Liver (tissue), 9 donors: ENCODE results near the gene LHPP. TPM values are rescaled to one million over a fixed set of nuclear protein-coding genes. Genes with fewer than 3 reads are reported as not detected.

Experiments used
- DNase-seq: peaks from one replicate; pipeline ENCODE4 v3.0.0-alpha.2; 2017; ENCODE audit warnings: low spot score
- H3K27ac ChIP-seq, 2 donors: one replicate each; pipeline ENCODE4 v1.7.0; 2013; ENCODE audit warnings: inconsistent platforms in 2 of 2, low read length in 2 of 2, control low read depth in 1 of 2, low read depth in 1 of 2, mild to moderate bottlenecking in 1 of 2
- H3K27me3 ChIP-seq, 4 donors: one replicate each; pipeline versions ENCODE4 v1.6.1 to v1.7.0; 2013; ENCODE audit warnings: low read length in 3 of 4, inconsistent platforms in 1 of 4, mild to moderate bottlenecking in 1 of 4, moderate library complexity in 1 of 4; ENCODE audit not compliant: control insufficient read depth in 4 of 4, insufficient read depth in 4 of 4
- H3K36me3 ChIP-seq, 4 donors: one replicate each; pipeline versions ENCODE4 v1.6.1 to v1.7.0; 2013; ENCODE audit warnings: low read length in 3 of 4, mild to moderate bottlenecking in 3 of 4, low read depth in 1 of 4, moderate library complexity in 1 of 4; ENCODE audit not compliant: control insufficient read depth in 4 of 4, insufficient read depth in 3 of 4
- H3K4me1 ChIP-seq, 4 donors: one replicate each; pipeline versions ENCODE4 v1.6.1 to v1.7.0; 2013; ENCODE audit warnings: low read length in 3 of 4, mild to moderate bottlenecking in 3 of 4, moderate library complexity in 1 of 4; ENCODE audit not compliant: control insufficient read depth in 4 of 4, insufficient read depth in 4 of 4
- H3K4me3 ChIP-seq, 3 donors: one replicate each; pipeline versions ENCODE4 v1.6.1 to v1.7.0; 2013; ENCODE audit warnings: low read length in 3 of 3, control low read depth in 1 of 3, low read depth in 1 of 3, mild to moderate bottlenecking in 1 of 3
- H3K9ac ChIP-seq, 2 donors: one replicate each; pipeline ENCODE4 v1.7.0; 2013; ENCODE audit warnings: low read length in 2 of 2, mild to moderate bottlenecking in 2 of 2, moderate library complexity in 2 of 2, control low read depth in 1 of 2, low read depth in 1 of 2
- H3K9me3 ChIP-seq, 4 donors: one replicate each; pipeline versions ENCODE4 v1.6.1 to v1.7.0; 2013; ENCODE audit warnings: low read length in 3 of 4; ENCODE audit not compliant: control insufficient read depth in 4 of 4
- EGR1 ChIP-seq, 2 donors: IDR thresholded peaks; 2 replicates each; pipeline ENCODE4 v1.6.1; 2016 to 2018; ENCODE audit warnings: antibody characterized with exemption in 2 of 2, low read depth in 2 of 2
- FOXA2 ChIP-seq: IDR thresholded peaks from 2 replicates; pipeline ENCODE4 v1.6.1; 2016; ENCODE audit warnings: antibody characterized with exemption
- JUND ChIP-seq, 2 donors: IDR thresholded peaks; 2 replicates each; pipeline ENCODE4 v1.6.1; 2016; ENCODE audit warnings: antibody characterized with exemption in 2 of 2
- NR2F2 ChIP-seq: IDR thresholded peaks from 2 replicates; pipeline ENCODE4 v1.6.1; 2016; ENCODE audit warnings: antibody characterized with exemption
- RAD21 ChIP-seq, 2 donors: IDR thresholded peaks; 2 replicates each; pipeline ENCODE4 v1.6.1; 2016; ENCODE audit warnings: antibody characterized with exemption in 2 of 2, mild to moderate bottlenecking in 2 of 2
- RXRA ChIP-seq, 2 donors: IDR thresholded peaks; 2 replicates each; pipeline ENCODE4 v1.6.1; 2017 to 2018; ENCODE audit warnings: antibody characterized with exemption in 2 of 2, mild to moderate bottlenecking in 1 of 2
- SP1 ChIP-seq: IDR thresholded peaks from 2 replicates; pipeline ENCODE4 v1.6.1; 2018; ENCODE audit warnings: antibody characterized with exemption, mild to moderate bottlenecking
- TAF1 ChIP-seq: conservative IDR thresholded peaks from 2 replicates; pipeline ENCODE4 v1.6.1; 2016; ENCODE audit warnings: antibody characterized with exemption, mild to moderate bottlenecking
- WGBS: extraction: QIAGEN DNeasy Blood & Tissue Kit; methylation state at CpG from one replicate; pipeline ENCODE4 v1.1.7; 2013; 5-methylcytosine and 5-hydroxymethylcytosine counted together
- polyA plus RNA-seq, 2 donors: library from polyadenylated mRNA; stranded (reverse) in 1 of 2; unstranded in 1 of 2; fragments of 200-250 nt in 1 of 2; fragments of >200 nt in 1 of 2; fragmentation: Nextera tagmentation in 1 of 2; extraction: Ambion mirVana in 1 of 2; gene quantifications; one replicate each; pipeline versions ENCODE4 v1.2.1 to v1.2.3, GENCODE V29; 2013 to 2015
- total RNA-seq, 2 donors: library from RNA; depleted of rRNA; stranded (reverse); fragments of >200 nt; gene quantifications; one replicate each; pipeline ENCODE4 v1.2.3, GENCODE V29; 2014
- TF ChIP-seq, protein P1 (sequence below): IDR thresholded peaks from 2 replicates; pipeline ENCODE4 v1.6.1; 2016; ENCODE audit warnings: antibody characterized with exemption
- TF ChIP-seq, protein P2 (sequence below): IDR thresholded peaks from 2 replicates; pipeline ENCODE4 v1.6.1; 2016; ENCODE audit warnings: antibody characterized with exemption, mild to moderate bottlenecking
- TF ChIP-seq, protein P3 (sequence below): fragments of 150-350 bp; IDR thresholded peaks from 2 replicates; pipeline ENCODE4 v1.5.1; 2017; ENCODE audit warnings: improper control_type of control experiment, low read depth, low read length; ENCODE audit not compliant: missing input control
- donor health status: healthy.
- donor health status: healthy.
- donor health status: healthy.
- donor health status: healthy.
- donor health status: healthy.

Gene LHPP
- total and polyA plus RNA-seq, 4 donors = 15.9 to 39.9 (median 26.2) TPM

DNA sequence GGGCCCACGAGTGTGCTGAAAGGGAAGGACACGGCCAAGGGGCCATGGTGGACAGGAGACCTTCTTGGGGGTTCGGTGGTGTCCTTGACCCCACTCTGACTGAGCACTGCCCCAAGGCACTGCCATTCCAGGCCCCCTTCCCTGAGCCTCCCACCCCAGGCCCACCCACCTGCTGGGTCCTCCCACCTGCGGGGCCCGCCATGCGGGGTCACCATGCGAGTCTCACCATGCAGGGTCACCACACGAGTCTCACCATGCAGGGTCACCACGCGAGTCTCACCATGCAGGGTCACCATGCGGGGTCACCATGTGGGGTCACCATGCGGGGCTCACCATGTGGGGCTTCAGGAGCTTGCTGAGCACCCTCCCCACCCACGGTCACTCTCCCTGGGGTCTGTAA is 76.3 kb downstream of the LHPP start (continued):
- TF ChIP-seq RXRA (IDR thresholded peaks at IDR 0.05) = no peak

DNA sequence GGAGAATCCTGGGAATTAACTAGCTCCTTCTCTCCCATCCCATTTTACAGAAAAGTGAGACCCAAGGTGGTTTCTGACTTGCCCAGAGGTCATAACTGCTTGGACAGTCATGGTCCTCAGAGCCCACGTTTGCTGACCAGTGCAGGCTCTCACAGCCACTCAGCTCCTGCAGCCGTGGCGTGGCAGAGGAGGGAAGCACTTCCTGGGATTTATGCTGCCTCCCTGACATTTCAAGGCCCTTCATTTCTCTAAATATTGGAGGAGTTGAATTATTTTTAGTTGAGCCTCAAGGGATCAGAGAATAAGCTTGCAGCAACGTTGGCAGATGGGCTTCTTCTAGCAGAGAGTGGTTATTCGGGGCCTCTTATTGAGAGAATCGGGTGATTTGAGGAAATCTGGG is 77.1 kb downstream of the LHPP start:
- DNase-seq = no peak
- 87% methylated on average over 6 of the region's 6 CpGs for WGBS
- Histone ChIP-seq H3K4me3 (no peak overlapping the region), H3K27me3 (no peaks in the 10 kb centered on the region), H3K4me1 (no peaks in the 10 kb centered on the region), H3K27ac (no peak overlapping the region), H3K9ac (no peak overlapping the region), H3K9me3 (no peaks in the 10 kb centered on the region), H3K36me3 (no peaks in the 10 kb centered on the region)
- no peak for TF ChIP-seq TAF1
- TF ChIP-seq FOXA2 = no peak
- TF ChIP-seq NR2F2 = no peak
- TF ChIP-seq, protein P1, sequence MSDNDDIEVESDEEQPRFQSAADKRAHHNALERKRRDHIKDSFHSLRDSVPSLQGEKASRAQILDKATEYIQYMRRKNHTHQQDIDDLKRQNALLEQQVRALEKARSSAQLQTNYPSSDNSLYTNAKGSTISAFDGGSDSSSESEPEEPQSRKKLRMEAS = no peak
- no peak for TF ChIP-seq RXRA (IDR thresholded peaks at IDR 0.05)
- TF ChIP-seq SP1 = no peak
- TF ChIP-seq EGR1 (IDR thresholded peaks at IDR 0.05; ENCODE audit: low read depth in 2 of 2) = no peak
- TF ChIP-seq JUND (IDR thresholded peaks at IDR 0.05) = no peak
- TF ChIP-seq, protein P2, sequence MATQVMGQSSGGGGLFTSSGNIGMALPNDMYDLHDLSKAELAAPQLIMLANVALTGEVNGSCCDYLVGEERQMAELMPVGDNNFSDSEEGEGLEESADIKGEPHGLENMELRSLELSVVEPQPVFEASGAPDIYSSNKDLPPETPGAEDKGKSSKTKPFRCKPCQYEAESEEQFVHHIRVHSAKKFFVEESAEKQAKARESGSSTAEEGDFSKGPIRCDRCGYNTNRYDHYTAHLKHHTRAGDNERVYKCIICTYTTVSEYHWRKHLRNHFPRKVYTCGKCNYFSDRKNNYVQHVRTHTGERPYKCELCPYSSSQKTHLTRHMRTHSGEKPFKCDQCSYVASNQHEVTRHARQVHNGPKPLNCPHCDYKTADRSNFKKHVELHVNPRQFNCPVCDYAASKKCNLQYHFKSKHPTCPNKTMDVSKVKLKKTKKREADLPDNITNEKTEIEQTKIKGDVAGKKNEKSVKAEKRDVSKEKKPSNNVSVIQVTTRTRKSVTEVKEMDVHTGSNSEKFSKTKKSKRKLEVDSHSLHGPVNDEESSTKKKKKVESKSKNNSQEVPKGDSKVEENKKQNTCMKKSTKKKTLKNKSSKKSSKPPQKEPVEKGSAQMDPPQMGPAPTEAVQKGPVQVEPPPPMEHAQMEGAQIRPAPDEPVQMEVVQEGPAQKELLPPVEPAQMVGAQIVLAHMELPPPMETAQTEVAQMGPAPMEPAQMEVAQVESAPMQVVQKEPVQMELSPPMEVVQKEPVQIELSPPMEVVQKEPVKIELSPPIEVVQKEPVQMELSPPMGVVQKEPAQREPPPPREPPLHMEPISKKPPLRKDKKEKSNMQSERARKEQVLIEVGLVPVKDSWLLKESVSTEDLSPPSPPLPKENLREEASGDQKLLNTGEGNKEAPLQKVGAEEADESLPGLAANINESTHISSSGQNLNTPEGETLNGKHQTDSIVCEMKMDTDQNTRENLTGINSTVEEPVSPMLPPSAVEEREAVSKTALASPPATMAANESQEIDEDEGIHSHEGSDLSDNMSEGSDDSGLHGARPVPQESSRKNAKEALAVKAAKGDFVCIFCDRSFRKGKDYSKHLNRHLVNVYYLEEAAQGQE = no peak

DNA sequence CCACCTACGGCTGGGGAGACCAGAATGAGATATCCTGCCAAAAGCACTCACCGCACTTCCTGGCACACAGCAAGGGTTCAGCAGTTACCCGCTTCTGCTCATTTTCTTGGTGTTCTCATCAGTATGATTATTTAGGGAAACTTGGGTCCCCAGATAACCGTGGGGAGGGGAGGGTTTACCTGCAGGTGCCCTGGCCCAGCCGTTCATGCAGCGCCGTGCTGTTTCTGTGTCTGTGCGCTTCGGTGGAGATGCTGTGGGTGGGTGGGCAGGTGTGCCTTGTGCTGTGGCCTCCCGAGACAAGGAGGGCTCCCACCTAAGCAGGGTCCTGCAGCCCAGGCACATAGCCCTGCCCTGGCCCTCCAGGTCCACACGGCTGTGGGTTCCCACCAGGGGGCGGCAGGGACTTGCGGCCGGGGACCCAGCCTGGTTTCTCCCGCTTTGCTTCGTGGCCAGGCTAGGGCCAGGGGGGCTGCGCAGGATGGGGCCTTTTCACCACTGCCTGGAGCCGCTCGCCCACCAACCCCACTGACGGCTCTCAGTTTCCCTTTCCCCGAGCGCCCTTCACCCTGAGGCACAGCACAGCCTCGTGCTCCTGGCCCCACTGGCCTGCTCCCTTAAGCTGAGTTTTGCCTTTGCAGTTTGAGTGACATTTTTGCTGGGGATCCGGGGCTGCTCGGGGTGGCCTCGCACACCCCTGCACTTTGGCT is 78.5 kb downstream of the LHPP start:
- TF ChIP-seq, protein P3, sequence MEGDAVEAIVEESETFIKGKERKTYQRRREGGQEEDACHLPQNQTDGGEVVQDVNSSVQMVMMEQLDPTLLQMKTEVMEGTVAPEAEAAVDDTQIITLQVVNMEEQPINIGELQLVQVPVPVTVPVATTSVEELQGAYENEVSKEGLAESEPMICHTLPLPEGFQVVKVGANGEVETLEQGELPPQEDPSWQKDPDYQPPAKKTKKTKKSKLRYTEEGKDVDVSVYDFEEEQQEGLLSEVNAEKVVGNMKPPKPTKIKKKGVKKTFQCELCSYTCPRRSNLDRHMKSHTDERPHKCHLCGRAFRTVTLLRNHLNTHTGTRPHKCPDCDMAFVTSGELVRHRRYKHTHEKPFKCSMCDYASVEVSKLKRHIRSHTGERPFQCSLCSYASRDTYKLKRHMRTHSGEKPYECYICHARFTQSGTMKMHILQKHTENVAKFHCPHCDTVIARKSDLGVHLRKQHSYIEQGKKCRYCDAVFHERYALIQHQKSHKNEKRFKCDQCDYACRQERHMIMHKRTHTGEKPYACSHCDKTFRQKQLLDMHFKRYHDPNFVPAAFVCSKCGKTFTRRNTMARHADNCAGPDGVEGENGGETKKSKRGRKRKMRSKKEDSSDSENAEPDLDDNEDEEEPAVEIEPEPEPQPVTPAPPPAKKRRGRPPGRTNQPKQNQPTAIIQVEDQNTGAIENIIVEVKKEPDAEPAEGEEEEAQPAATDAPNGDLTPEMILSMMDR = peak; percentile 41
- TF ChIP-seq SP1 (no peak), RAD21 (IDR thresholded peaks at IDR 0.05) (peak; percentile 71 to 84)
- H3K9me3 ChIP-seq = no peaks in the 10 kb centered on the region
- no peak overlapping the region for H3K27ac ChIP-seq
- no peaks in the 10 kb centered on the region for H3K36me3 ChIP-seq
- 74% methylated on average over 26 of the region's 26 CpGs for WGBS
- no peak overlapping the region for H3K9ac ChIP-seq
- H3K4me1 ChIP-seq = no peaks in the 10 kb centered on the region
- peak; percentile 75 for DNase-seq
- H3K27me3 ChIP-seq = no peaks in the 10 kb centered on the region
- no peak overlapping the region for H3K4me3 ChIP-seq
